H54 (cell line): ENCODE results near the gene GGNBP2.

Source experiments
- DNase-seq: peaks from one replicate; pipeline ENCODE4 v3.0.0; 2011; ENCODE audit warnings: low spot score, mixed read lengths; ENCODE audit not compliant: insufficient read length
- FAIRE-seq: peaks from 3 replicates; lab custom pipeline; 2011; peaks lifted over from hg19 to GRCh38; lab: Jason Lieb, UNC
- POLR2A ChIP-seq: IDR thresholded peaks from 2 replicates; pipeline ENCODE4 v1.6.1; 2011; ENCODE audit warnings: low read depth, mild to moderate bottlenecking, low read length

GGNBP2 gene

GRCh38 chr17:36566081-36566480 lies 21.4 kb downstream of the GGNBP2 start:
- no peak for DNase-seq
- no peak for FAIRE-seq
- TF ChIP-seq POLR2A = no peak

GRCh38 chr17:36575028-36575427 lies 30.3 kb downstream of the GGNBP2 start:
- FAIRE-seq (no peak), DNase-seq (no peak)
- no peak for TF ChIP-seq POLR2A

- no peak for TF ChIP-seq POLR2A
- FAIRE-seq = no peak
- DNase-seq = no peak
These were observed 32.1 kb downstream of the GGNBP2 start for GRCh38 chr17:36576793-36577192.

GRCh38 chr17:36578671-36579070 lies 34.0 kb downstream of the GGNBP2 start:
- no peak for TF ChIP-seq POLR2A
- DNase-seq (no peak), FAIRE-seq (no peak)

GRCh38 chr17:36583787-36584186 lies 39.1 kb downstream of the GGNBP2 start:
- no peak for TF ChIP-seq POLR2A
- no peak for FAIRE-seq
- no peak for DNase-seq

GRCh38 chr17:36586138-36586537 lies 41.4 kb downstream of the GGNBP2 start:
- no peak for TF ChIP-seq POLR2A
- no peak for FAIRE-seq
- DNase-seq = no peak

GRCh38 chr17:36590082-36590481 lies 45.4 kb downstream of the GGNBP2 start:
- DNase-seq (no peak), FAIRE-seq (no peak)
- no peak for TF ChIP-seq POLR2A

GRCh38 chr17:36591434-36592315 lies 47.0 kb downstream of the GGNBP2 start, which contains the start of gene DHRS11:
Gene DHRS11 (plus strand): TSS chr17:36591879. CDS start chr17:36592010, 131 bp downstream.
- FAIRE-seq (no peak), DNase-seq (peak; percentile 84)
- peak; percentile 65 for TF ChIP-seq POLR2A

GRCh38 chr17:36592316-36592715 lies 47.6 kb downstream of the GGNBP2 start:
- no peak for FAIRE-seq
- TF ChIP-seq POLR2A = no peak
- no peak for DNase-seq

- no peak for TF ChIP-seq POLR2A
- DNase-seq = no peak
- FAIRE-seq = no peak
These were observed 48.1 kb downstream of the GGNBP2 start for GRCh38 chr17:36592716-36593321.

- no peak for DNase-seq
- TF ChIP-seq POLR2A = no peak
- FAIRE-seq = no peak
These were observed 49.1 kb downstream of the GGNBP2 start for GRCh38 chr17:36593656-36594316.

GRCh38 chr17:36594626-36595401 lies 50.1 kb downstream of the GGNBP2 start:
- no peak for FAIRE-seq
- DNase-seq = no peak
- no peak for TF ChIP-seq POLR2A

GRCh38 chr17:36597226-36597625 lies 52.5 kb downstream of the GGNBP2 start:
- DNase-seq = no peak
- TF ChIP-seq POLR2A = no peak
- no peak for FAIRE-seq
